Measurements from ENCODE around the gene PRMT7. TPM values are rescaled to one million over a fixed set of nuclear protein-coding genes. Genes with fewer than 3 reads are reported as not detected.

Gene PRMT7
- total RNA-seq, 1 donor from 2014 or later = 30.9 TPM

DNA sequence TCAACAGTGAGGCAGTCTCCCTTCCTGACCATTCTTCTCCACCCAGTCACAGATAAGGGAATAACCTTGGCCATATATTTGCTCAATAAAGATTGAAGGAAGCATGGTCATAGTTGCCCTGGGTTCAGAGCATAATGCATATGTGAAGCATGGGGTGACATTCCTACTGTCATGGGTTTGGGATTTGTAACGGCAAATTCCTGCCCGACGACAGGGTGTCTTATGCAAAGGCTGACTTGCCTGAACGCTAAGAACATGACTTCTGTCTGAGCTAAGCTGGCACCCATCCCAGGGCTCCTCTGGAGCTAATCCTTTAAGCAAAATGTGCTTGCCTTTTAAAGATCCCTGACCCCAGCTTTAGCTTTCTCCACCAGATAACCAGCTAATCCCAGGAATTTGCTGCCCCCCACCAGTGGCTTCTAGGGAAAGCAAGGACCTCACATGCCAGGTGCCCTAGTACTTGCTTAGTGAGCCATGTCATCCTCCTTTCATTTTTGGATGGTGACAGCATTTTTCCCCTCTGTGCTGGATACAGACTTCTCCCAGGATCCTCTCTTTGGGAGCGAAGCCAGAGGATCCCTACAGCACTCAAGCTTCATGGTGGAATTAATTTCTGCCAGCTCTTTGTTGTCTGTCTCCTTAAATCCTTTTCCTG is 11.8 kb upstream of the PRMT7 start:
- intact Hi-C loops (cut with micrococcal nuclease) = no loop called here
- ATAC-seq (peak; percentile 65), DNase-seq (peak; percentile 80)

DNA sequence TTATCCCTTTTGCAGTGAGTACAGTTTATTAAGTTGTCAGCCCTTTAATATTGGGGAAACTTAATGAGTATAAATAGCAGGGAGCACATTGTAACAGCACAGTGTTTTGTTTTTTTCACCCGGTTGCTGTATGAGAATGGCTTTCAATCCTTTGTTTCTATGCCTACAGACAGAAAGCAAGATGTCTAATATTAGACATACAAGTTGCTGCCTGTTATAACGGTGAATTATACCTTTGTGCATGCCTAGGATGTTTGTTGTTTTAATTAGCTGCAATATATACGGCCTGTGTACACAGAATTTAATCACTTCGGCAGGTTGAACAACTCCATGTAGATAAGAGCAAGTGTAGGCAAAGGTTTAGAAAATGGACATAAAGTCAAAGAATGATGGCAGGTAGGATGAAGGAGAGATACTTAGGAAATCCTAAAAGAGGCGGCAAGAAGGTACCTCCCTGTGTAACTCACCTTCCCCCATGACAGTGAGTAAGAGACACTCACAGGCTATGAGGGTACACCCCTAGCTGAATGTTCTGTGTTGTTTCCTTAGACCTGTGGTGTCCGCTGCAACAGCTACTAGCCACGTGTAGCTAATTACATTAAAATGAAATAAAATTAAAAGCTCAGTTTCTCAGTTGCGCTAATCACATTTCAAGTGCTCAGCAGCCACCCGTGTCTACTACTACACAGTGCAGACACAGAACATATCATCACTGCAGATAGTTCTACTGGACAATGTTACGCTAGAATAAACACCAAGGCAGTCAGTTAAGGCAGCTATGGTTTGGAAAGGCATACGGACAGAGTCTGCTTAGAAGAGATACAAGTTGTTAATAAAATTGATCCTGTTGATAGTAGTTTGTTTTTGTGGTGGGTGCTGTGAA is 11.0 kb upstream of the PRMT7 start:
- intact Hi-C loops (cut with micrococcal nuclease) = no loop called here
- ATAC-seq = peak; percentile 28
- DNase-seq = no peak

DNA sequence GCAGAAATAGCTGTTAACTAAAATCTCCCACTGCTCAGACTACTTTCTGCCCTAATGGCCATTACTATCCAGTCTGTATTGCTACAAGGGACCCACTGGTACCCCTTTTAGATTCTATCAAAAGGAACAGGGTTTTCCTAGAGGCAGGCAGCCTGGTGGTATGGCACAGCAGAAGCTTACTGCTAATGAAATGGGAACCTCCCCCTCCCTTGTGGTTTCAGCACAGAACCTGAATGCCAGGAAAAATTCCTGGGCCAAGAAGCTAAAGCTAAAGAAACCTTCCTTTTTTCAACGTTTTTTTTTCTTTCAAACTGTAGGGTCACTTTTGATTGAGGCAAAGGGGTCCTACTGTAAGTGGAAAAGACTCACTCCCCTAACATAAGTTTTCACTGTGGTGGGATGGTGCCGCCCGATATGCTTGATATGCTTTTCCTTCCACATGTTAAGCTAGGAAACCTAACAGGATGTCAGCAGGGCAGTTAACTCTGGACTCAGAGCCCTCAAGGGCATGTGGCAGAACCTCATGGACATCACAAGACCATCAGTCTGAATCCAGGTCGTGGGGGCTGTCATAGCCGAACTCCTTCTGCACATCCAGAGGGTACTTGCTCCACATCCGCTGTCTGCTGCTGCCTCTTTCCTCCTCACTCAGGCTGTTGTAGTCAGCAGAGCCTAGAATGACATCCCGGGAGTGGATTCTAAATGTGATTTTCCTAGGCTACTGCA is 9.9 kb upstream of the PRMT7 start:
- intact Hi-C loops (cut with micrococcal nuclease) = no loop called here
- no peak for ATAC-seq
- DNase-seq = no peak

DNA sequence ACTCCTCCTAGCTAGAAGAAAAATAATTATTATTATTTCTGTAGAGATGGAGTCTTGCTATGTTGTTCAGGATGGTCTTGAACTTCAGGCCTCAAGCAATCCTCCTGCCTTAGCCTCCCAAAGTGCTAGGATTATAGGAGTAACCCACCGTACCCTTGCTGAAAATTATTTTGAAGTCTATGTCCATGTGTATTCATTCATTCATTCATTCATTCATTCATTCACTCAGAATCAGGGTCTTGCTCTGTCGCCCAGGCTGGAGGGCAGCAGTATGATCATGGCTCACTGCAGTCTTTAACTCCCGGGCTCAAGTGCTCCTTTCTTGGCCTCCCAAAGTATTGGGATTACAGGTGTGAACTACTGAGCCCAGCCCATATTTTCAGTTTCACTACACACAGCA is 4.2 kb upstream of the PRMT7 start:
- no peak for DNase-seq
- ATAC-seq = no peak
- intact Hi-C loops (cut with micrococcal nuclease) = no loop called here

DNA sequence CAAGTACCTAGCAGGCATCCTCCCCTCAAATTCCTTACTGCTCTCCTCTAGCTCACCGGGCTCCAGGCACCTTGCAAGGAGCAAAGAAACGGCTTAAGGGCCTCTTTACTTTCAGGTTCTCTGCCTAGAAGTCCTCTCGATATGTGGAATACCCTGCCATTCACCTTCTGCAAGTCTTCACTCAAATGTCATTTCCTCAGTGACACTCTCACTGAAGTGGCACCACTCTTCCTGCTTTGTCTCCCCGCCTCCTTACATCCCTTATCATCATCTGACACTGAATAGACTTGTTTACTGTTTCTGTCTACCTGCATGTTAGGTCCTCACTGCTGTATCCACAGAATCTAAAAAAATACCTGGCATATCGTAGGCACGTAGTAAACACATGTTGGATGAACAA is 1.0 kb upstream of the PRMT7 start:
- intact Hi-C loops (cut with micrococcal nuclease) = loop anchor here (5.0 kb wide), 1 partner anchor 42 kb away; no protein-coding TSS in a partner anchor
- no peak for ATAC-seq

DNA sequence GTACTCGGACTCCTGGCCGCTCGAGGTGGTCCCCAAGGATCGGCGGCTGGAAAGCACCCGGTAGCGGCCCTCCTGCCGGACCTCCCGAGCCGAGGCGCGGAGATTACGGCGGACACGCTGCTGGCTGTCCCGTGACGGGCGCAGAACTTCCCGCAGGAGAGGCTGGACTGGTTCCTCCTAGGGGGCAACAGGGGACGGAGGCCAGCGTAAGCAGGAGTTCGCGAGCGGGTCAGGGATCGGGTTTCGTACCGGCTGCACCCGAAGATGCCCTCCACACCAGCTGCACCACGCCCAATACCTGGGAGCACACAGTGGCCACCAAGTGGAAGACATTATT is 414 bp upstream of the PRMT7 start:
- intact Hi-C loops (cut with micrococcal nuclease) = loop anchor here (5.0 kb wide), 1 partner anchor 43 kb away; no protein-coding TSS in a partner anchor
- DNase-seq (peak; percentile 40), ATAC-seq (peak; percentile 31)

More for the DNA sequence above, 1.0 kb upstream of the PRMT7 start:
- DNase-seq = no peak

DNA sequence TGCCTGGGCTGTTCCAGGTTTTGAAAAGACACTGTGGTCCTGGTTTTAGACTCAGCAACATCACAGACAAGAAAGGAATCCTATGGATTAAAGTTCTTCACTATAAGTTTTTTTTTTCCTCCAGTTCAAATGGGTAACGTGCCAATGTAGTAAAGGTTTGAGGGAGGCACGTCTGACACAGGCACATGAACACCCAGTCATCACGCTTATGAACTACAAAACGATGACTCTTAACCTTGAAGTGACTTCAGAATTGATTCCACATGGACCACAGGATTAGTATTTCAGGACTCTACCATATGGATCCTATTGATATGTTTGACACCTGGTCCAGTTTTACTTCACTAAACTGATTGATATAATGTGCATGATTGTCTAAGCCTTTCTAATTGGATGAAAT is 2.3 kb downstream of the PRMT7 start:
- intact Hi-C loops (cut with micrococcal nuclease) = loop anchor here (5.0 kb wide), 1 partner anchor 46 kb away; no protein-coding TSS in a partner anchor
- no peak for DNase-seq

DNA sequence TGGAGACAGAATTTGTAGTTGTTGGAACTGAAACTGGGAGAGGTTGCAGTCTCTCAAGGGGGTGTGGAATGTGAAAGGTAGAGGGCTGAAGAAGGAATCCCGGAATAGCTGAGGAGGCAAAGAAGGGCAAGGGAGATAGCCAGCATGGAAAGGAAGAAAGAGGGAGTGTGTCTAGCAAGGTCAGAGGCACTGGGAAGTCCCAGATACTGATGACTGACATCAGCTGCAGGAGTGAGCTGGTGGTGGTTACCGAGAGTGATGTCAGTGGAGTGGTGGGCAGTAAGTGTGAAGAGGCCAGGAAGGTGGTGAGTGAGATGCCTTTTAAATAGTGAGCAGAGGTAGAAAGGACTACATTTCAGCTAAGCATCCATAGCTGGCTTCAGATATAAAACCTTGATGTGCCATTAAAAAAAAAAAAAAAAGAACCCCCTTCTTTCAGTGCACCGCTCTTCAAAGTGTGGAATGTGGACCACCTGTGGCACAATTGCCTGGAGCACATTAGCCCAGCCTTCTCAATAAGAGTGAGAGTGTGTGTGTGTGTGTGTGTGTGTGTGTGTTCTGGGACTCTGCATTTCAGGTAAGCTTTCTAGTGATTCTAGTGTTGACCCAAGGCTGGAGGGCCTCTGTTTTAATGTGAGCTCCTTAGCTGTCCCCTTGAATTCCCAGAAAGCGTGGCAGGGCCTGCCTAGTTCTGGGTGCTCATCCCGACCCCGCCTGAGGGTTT is 8.5 kb downstream of the PRMT7 start:
- DNase-seq = no peak
- intact Hi-C loops (cut with micrococcal nuclease) = no loop called here
- no peak for ATAC-seq

More for the DNA sequence above, 2.3 kb downstream of the PRMT7 start:
- no peak for ATAC-seq

DNA sequence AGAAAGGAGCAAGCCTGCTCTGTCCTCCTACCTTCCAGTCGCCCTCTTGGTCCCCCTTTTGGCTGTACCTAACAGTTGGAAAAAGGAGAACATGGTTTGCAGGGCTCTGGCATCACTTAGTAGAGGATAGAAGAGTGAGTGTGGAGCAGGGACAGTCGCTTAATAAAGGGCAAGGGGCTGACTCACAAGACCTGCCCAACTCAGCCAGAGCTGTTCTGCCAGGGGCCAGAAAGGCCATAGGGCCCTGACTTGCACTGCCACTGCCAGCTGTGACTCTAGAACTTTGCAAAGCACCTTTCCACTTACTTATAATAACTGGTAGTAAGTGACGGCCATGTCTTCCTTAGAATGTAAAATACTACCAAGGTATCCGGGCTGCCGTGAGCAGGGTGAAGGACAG is 13.5 kb downstream of the PRMT7 start:
- no peak for ATAC-seq
- no peak for DNase-seq
- intact Hi-C loops (cut with micrococcal nuclease) = no loop called here

DNA sequence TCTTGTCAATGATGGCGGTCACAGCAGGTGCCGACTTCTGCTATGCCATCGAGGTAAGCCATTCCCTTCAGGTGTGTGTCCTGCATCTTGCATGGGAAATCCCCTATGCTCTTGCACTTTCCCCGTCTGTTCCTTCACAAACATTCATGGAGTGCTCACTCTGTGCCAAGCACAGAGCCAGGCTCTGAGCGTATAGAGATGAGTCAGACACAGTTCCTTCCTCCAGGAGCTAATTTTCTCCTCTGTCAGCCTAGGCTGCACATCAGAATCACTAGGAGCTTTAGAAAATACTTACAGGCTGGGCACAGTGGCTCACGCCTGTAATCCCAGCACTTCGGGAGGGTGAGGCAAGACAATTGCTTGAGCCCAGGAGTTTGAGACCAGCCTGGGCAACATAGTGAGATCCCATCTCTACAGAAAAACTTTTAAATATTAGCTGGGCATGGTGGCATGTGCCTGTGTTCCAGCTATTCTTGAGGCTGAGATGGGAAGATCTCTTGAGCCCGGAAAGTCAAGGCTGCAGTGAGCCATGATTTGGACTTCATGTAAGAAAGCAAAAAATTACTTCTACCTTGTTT is 14.1 kb downstream of the PRMT7 start:
- ATAC-seq (no peak), DNase-seq (no peak)
- intact Hi-C loops (cut with micrococcal nuclease) = loop anchor here (5.0 kb wide), 1 partner anchor 83 kb away; no protein-coding TSS in a partner anchor

DNA sequence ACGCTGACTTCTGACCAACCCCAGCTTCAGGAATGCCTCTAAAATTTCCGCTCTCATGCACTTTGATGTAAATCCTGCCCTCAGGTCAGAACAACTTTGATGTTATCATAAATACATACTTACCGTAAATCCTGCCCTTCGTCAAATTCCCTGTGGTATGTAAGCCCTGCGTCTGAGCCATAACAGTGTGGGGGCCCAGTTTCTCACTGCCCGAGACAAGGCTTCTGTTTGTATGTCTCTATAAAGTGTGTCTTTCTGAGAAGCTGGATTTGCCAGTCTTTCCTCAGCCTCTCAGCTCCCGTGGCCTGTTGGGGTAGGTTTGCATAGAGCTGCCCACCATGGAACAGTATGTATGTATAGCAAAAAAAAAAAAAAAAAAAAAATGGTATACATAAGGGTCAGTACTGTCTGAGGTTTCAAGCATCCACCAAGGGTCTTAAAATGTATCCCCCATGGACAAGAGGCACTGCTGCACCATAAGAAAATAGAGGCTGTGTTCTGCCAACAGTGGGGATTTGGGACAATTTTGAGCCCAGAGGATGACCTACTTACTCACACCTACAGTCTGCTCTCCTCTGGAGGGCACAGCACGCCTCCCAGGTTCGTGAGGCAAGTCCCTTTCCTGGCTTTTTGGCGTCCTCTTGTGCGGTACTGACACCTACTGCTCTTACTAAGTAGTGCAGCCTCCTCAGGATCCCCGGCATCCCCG is 17.5 kb downstream of the PRMT7 start:
- intact Hi-C loops (cut with micrococcal nuclease) = loop anchor here (5.0 kb wide), 1 partner anchor 86 kb away; no protein-coding TSS in a partner anchor

DNA sequence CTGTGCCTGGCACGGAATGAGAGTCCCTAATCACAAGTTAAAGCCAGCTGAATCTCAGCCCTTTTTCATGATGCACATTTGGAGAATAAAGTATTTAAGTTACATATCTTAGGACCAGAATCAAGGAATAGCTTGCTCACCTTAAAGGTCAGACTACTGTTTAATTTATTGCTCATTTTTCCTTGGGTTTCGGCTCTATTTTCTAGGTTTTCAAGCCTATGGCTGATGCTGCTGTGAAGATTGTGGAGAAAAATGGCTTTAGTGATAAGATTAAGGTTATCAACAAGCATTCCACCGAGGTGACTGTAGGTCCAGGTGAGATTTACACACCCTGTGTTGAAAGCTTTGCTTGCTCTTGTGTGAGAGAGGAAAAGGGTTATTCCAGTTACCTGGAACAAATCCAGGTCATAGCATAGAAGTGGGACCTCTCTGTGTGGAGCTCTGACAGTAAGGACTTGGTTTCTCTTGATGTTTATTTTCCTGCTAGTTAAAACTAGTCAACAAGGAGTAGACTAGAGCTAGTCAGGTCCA is 18.1 kb downstream of the PRMT7 start:
- ATAC-seq = no peak
- intact Hi-C loops (cut with micrococcal nuclease) = loop anchor here (5.0 kb wide), 1 partner anchor 87 kb away; no protein-coding TSS in a partner anchor
- no peak for DNase-seq

More for the DNA sequence above, 17.5 kb downstream of the PRMT7 start:
- DNase-seq (peak; percentile 78), ATAC-seq (peak; percentile 91)

DNA sequence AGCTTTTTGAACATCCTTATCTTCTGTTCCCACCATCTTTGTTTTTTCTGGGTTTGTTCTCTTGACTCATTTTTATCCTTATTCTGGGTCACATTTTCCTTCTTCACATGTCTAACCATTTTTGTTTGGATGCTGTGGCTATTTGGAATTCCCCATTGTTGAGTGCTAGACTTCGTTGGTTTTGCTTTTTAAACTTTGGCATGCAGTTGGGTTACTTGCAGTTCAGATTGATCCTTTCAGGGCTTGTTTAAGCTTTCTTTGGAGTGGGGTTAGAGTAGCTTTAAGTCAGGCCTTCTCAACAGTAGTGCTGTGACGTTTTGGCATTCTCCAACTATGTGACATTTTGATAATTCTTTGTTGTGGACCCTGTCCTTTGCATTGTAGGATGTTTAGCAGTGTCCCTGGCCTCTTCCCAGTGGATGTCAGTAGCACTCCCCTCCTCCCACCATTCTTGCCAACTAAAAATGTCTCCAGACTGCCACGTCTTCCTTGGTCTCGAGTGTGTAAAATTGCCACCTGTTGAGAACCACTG is 21.1 kb downstream of the PRMT7 start:
- ATAC-seq (no peak), DNase-seq (no peak)
- intact Hi-C loops (cut with micrococcal nuclease) = no loop called here

DNA sequence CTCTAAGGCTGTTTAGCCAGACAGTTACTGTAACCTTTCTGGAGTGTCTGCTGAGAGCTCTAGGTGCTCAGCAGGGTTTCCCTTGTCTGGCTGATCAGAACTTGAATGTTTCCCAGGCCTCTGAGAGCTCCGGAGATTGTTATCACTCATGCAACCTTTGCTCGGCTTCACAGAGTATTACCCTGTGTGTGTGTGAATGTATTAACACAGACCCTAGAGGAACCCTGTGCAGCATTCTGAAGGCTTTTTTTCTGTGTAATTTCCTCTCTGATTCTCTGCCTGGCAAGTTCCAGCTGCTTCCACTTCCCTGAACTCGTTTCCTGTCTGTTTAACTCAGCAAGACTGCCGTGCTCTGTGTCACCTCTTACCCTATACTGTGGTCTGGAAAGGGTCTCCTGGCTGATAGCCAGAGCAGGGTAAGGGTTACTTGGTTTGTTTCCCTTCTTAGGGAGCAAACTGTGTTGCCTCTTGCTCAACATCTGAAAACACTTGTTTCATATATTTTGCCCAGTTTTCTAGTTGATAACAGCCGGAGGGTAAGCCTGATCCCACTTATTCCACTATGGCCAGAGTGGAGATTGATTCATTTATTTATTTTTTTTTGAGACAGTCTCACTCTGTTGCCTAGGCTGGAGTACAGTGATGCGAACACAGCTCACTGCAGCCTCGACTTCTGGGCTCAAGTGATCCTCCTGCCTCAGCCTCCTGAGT is 21.7 kb downstream of the PRMT7 start:
- intact Hi-C loops (cut with micrococcal nuclease) = no loop called here
- DNase-seq = no peak
- peak; percentile 45 for ATAC-seq

DNA sequence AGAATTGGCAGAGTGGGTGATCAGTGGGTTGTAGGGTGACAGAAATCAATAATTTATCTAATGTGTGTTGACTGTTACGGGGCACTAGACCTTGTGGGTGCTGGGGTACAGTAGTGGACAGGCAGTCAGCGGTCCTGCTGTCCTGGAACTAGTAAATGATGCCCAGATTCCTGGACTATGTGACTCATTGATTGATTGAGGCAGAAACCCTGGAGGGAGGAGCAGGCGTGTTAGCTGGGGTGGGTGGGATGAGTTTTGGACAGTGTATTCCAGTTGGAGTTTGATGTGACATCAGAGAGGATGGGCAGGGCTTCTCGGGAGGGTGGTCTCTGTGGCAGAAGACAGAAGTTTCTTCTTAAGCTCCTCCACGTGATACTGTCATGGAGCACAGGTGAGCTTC is 24.4 kb downstream of the PRMT7 start:
- intact Hi-C loops (cut with micrococcal nuclease) = no loop called here
- no peak for ATAC-seq
- no peak for DNase-seq

DNA sequence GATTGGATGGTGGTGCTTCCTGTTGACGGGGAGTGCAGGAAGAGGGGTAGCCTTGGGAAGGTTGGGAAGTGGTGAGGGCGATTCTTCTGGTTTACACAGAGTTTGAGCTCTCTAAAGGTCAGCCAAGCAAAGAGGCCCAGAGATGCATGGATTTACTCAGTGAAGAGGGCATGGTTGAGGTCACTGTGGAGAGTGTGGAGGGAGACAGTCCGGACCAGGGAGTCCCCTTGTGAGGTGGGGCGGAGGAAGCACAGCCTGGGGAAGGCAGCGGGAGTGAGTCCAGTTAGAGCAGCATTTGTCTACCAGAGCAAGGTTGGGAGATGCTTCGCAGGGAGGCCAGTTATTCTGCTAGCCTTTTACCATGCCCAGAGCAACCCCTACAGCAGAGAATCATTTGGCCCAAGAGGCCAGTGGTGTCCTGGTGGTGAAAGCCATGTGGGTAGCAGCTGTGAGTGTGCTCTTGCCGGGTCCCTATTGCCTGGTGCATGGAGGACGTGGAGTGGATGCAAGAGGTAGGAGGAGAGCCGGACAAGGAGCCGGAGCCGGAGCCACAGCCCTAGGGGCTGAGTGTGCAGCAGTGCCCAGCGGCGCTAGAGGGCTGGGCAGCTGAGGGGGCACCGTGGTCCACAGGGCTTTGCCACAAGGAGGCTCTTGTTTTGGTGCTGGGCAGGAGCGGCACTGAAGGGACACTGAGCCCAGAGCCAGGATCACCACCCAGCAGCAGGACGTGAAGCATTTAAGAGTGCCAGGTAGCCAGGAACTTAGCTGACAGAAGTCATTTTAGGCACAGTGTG is 27.7 kb downstream of the PRMT7 start:
- no peak for ATAC-seq
- intact Hi-C loops (cut with micrococcal nuclease) = no loop called here
- DNase-seq = no peak

Data from left ventricle myocardium superior (tissue), 1 donor.